WERI-Rb-1 (cell line): ENCODE measurements around the gene GJA3.
A peak's percentile ranks its signal among the peaks of the same experiment; 100 is the strongest.

ENCODE experiments used
- DNase-seq: peaks from one replicate; pipeline ENCODE4 v3.0.0-alpha.2; 2020
- H3K27ac ChIP-seq: fragments of 250-450 bp; sonication (Bioruptor Pico); 2 replicates; pipeline ENCODE4 v1.5.1; 2020; ENCODE audit warnings: mild to moderate bottlenecking, moderate library complexity
- H3K27me3 ChIP-seq: fragments of 250-450 bp; sonication (Bioruptor Pico); 2 replicates; pipeline ENCODE4 v1.5.1; 2021; ENCODE audit warnings: mild to moderate bottlenecking, low read depth, moderate library complexity; ENCODE audit not compliant: insufficient read depth, severe bottlenecking
- H3K36me3 ChIP-seq: fragments of 250-450 bp; sonication (Bioruptor Pico); 2 replicates; pipeline ENCODE4 v1.5.1; 2020; ENCODE audit warnings: mild to moderate bottlenecking, moderate library complexity
- H3K4me3 ChIP-seq: 2 replicates; pipeline ENCODE4 v1.5.1; 2011; ENCODE audit warnings: low read depth, mild to moderate bottlenecking, control low read depth, low read length
- H3K9me3 ChIP-seq: fragments of 250-450 bp; sonication (Bioruptor Pico); 2 replicates; pipeline ENCODE4 v1.5.1; 2021; ENCODE audit warnings: mild to moderate bottlenecking, moderate library complexity; ENCODE audit not compliant: severe bottlenecking
- CTCF ChIP-seq: IDR thresholded peaks from 2 replicates; pipeline ENCODE4 v1.5.1; 2011; ENCODE audit warnings: low read depth, mild to moderate bottlenecking, control low read depth, inconsistent platforms, low read length

GJA3 gene

DNA sequence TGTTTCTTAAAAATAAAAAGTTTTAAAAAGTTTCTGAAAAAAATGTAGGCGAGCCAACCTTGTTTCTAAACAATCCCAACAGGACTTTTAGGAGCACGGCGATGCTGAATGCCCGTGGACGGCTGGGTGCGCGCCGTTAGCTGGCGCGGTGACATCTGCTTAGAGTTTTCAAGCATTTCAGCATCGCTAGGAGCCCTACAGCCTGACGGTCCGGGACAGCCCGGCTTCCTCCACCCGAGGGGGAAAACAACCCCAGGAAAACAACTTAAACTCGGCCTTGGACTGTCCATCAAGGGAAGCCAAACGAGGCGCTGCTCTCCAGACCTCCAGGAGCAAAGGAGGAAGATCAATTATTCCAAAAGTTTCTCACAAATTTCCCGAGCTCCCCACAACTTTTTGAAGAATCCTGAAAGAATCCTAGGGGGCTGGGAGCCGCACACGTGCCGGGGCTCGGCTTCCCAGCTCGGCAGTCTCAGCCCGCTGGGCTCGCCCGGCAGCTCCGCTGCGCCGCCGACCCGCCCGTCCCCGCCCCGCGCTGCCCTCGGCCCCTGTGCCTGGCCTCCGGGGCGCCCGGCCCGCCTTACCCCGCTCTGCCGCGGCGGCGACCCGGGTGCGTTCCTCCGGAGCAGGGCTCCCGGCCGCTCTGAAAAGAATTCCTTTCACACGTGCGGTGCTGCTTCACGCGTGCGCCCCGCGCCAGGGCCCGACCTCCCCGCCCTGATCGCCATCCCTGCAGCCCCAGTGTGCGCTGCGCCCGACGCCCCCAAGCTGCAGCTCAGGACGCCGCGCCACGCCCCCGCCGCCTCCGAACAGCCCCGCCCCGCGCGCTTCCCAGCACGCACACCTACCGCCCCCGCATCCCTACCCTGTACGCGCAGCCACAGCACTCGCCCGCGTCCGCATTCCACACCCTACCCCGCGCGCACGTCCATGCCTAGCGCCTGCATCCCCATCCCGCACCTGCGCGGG is at the start of gene GJA3:
Gene GJA3 (minus strand): TSS at position 747 of the 969 bp plus-strand sequence. CDS start 17,764 bp downstream, outside the sequence.
- no peak for TF ChIP-seq CTCF
- peak within 1 kb of the TSS; percentile 23 for H3K4me3 ChIP-seq
- no peaks in the 10 kb centered on the region for H3K36me3 ChIP-seq
- no peak within 1 kb of the TSS for H3K27ac ChIP-seq
- peaks cover 97% of the 10 kb centered on the region for H3K27me3 ChIP-seq
- DNase-seq, result peak; percentile 50
- peaks cover 5% of the 10 kb centered on the region for H3K9me3 ChIP-seq

- Histone ChIP-seq H3K27ac (no peak overlapping the region), H3K27me3 (peaks cover 98% of the 10 kb centered on the region), H3K36me3 (no peaks in the 10 kb centered on the region), H3K4me3 (no peak overlapping the region), H3K9me3 (peaks cover 7% of the 10 kb centered on the region)
- no peak for DNase-seq
- TF ChIP-seq CTCF, result no peak
Observed at GRCh38 chr13:20209948-20210347, 49.1 kb upstream of the GJA3 start.

GRCh38 chr13:20206698-20207235 is 45.9 kb upstream of the GJA3 start:
- Histone ChIP-seq H3K27me3 (peaks cover 97% of the 10 kb centered on the region), H3K9me3 (peaks cover 10% of the 10 kb centered on the region), H3K4me3 (no peak overlapping the region), H3K36me3 (no peaks in the 10 kb centered on the region), H3K27ac (no peak overlapping the region)
- no peak for DNase-seq
- TF ChIP-seq CTCF, result no peak

DNA sequence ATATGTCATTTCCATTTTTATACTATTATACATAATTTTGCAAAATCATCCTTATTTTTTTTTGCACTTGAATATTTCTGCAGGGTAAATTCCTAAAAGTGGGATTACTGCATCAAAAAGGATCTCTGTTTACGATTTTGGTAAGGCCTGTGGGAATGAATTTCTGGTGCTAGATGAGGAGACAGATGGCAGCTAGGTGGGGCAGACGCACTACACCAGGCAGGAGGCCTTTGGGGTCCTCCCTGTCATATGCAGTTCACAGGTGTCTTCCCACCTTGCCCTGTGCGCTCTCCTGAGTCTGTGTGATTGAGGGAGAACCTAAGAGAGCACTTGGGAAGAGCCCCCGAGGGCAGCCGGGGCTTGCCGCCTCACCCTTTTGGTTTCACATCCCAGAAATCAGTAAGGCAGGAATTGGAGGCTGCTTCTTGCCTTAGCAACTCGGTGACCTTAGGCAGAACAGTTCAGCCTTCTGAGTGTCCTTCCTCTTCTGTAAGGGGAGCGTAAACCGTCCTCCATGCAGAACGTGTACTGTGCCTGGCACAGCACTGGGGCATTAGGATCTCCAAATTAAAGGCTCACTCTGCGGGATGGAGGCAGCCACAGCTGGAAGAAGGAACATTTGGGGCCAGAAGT is 45.3 kb upstream of the GJA3 start:
- no peak overlapping the region for H3K27ac ChIP-seq
- H3K27me3 ChIP-seq, result peaks cover 97% of the 10 kb centered on the region
- H3K9me3 ChIP-seq, result peaks cover 13% of the 10 kb centered on the region
- H3K36me3 ChIP-seq, result no peaks in the 10 kb centered on the region
- no peak for DNase-seq
- H3K4me3 ChIP-seq, result no peak overlapping the region
- no peak for TF ChIP-seq CTCF

DNA sequence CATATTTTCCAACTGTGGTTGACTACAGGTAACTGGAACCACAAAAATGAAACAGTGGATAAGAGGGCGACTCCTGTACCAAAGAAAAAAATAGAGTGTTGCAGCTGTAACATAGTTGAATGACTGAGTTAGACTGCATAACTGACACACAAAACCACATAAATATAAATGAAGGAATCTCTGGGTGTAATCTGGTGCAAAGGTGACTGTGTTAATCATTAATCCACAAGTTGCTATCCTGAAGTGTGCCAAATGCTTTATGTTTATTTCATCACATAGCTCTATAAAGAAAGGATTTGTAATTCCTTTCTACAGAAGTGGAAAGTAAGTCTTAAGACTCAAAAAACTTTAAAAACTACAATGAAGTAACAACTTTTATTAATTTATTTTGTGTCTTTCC is 37.9 kb upstream of the GJA3 start:
- peaks cover 81% of the 10 kb centered on the region for H3K27me3 ChIP-seq
- TF ChIP-seq CTCF, result no peak
- DNase-seq, result no peak
- no peaks in the 10 kb centered on the region for H3K36me3 ChIP-seq
- peaks cover 7% of the 10 kb centered on the region for H3K9me3 ChIP-seq
- no peak overlapping the region for H3K27ac ChIP-seq
- no peak overlapping the region for H3K4me3 ChIP-seq
